ENCODE data around the gene TECPR2. TPM values are rescaled to one million over a fixed set of nuclear protein-coding genes. Genes with fewer than 3 reads are reported as not detected.

Gene TECPR2
- total RNA-seq, 1 donor from 2014 or later, result 32.3 TPM

GRCh38 chr14:102505775-102506625 is 143.3 kb downstream of the TECPR2 start:
- DNase-seq (ENCODE audit: extremely low read depth, low read depth, low spot score), result no peak

- no peak for DNase-seq (ENCODE audit: extremely low read depth, low read depth, low spot score)
Observed at GRCh38 chr14:102506626-102506925, 143.8 kb downstream of the TECPR2 start.

GRCh38 chr14:102507081-102507856 is 144.5 kb downstream of the TECPR2 start:
- no peak for DNase-seq (ENCODE audit: extremely low read depth, low read depth, low spot score)

GRCh38 chr14:102507857-102508312 is 145.1 kb downstream of the TECPR2 start:
- no peak for DNase-seq (ENCODE audit: extremely low read depth, low read depth, low spot score)

- no peak for DNase-seq (ENCODE audit: extremely low read depth, low read depth, low spot score)
Observed at GRCh38 chr14:102508410-102508773, 145.7 kb downstream of the TECPR2 start.

- DNase-seq (ENCODE audit: extremely low read depth, low read depth, low spot score), result no peak
Observed at GRCh38 chr14:102508774-102509745, 146.3 kb downstream of the TECPR2 start.

- peak; percentile 9 for DNase-seq (ENCODE audit: extremely low read depth, low read depth, low spot score)
Observed at GRCh38 chr14:102509746-102510615, 147.2 kb downstream of the TECPR2 start, which contains the start of gene ANKRD9. Gene ANKRD9, minus strand, starts transcription at chr14:102509776. Its CDS starts 1,887 bp downstream, at chr14:102507889.

GRCh38 chr14:102510616-102511520 is 148.1 kb downstream of the TECPR2 start:
- DNase-seq (ENCODE audit: extremely low read depth, low read depth, low spot score), result no peak

- DNase-seq (ENCODE audit: extremely low read depth, low read depth, low spot score), result no peak
Observed at GRCh38 chr14:102511538-102511937, 148.8 kb downstream of the TECPR2 start.

GRCh38 chr14:102512793-102513300 is 150.1 kb downstream of the TECPR2 start:
- no peak for DNase-seq (ENCODE audit: extremely low read depth, low read depth, low spot score)

GRCh38 chr14:102513899-102514772 is 151.4 kb downstream of the TECPR2 start:
- DNase-seq (ENCODE audit: extremely low read depth, low read depth, low spot score), result no peak

- DNase-seq (ENCODE audit: extremely low read depth, low read depth, low spot score), result no peak
Observed at GRCh38 chr14:102514987-102515733, 152.4 kb downstream of the TECPR2 start.

GRCh38 chr14:102516531-102517391 is 154.0 kb downstream of the TECPR2 start:
- DNase-seq (ENCODE audit: extremely low read depth, low read depth, low spot score), result no peak

- DNase-seq (ENCODE audit: extremely low read depth, low read depth, low spot score), result no peak
Observed at GRCh38 chr14:102517392-102518062, 154.8 kb downstream of the TECPR2 start.

- no peak for DNase-seq (ENCODE audit: extremely low read depth, low read depth, low spot score)
Observed at GRCh38 chr14:102518063-102518648, 155.4 kb downstream of the TECPR2 start.
